ENCODE measurements around the gene PER1. TPM values are rescaled to one million over a fixed set of nuclear protein-coding genes. Genes with fewer than 3 reads are reported as not detected.

PER1 gene
- total and polyA plus RNA-seq, 2 of the 13 experiments (the other 11 are each of a cell fraction or from before 2014, with no cell fraction given), result 2.6 to 3.6 TPM

DNA sequence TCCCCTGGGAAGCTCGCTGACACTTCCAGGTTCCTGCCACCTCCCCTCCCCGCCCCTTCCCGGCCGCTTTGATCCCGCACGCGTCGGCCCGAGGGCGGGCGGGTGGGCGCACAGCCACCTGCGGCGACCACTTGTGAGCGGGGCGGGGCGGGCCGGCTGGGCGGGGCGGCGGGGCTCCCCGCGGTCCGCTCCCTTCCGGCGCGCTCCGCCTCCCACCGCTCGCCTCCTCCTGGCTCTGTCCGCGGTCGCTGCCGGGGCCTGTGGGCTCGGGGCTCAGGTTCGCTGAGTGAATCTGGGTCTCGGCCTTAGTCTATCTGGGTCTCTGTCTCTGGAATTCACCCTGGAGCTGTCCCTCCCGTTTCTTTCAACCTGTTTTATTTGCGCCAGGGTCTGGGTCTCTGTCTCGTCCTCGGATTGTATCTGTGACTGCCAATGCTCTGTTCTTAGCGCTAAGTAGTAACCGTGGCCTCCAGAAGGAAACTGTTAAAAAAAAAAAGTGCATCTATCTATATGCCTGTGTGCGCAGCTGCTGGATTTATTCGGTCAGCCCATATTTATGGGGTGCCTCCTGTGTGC, 25.6 kb downstream of the PER1 start (continued):
- TF ChIP-seq, protein P1, sequence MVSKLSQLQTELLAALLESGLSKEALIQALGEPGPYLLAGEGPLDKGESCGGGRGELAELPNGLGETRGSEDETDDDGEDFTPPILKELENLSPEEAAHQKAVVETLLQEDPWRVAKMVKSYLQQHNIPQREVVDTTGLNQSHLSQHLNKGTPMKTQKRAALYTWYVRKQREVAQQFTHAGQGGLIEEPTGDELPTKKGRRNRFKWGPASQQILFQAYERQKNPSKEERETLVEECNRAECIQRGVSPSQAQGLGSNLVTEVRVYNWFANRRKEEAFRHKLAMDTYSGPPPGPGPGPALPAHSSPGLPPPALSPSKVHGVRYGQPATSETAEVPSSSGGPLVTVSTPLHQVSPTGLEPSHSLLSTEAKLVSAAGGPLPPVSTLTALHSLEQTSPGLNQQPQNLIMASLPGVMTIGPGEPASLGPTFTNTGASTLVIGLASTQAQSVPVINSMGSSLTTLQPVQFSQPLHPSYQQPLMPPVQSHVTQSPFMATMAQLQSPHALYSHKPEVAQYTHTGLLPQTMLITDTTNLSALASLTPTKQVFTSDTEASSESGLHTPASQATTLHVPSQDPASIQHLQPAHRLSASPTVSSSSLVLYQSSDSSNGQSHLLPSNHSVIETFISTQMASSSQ (IDR thresholded peaks at IDR 0.05; ENCODE audit: low read depth), result no peak
- TF ChIP-seq, protein P1 (CRISPR knock-in tag; IDR thresholded peaks at IDR 0.05; ENCODE audit: borderline replicate concordance), result no peak
- peak; percentile 56 for TF ChIP-seq GABPB1 (CRISPR knock-in tag; IDR thresholded peaks at IDR 0.05)
- TF ChIP-seq ETV5 (CRISPR knock-in tag; IDR thresholded peaks at IDR 0.05; ENCODE audit: borderline replicate concordance), result 0 out of 2 replicates have a peak, but pooled peaks have one; percentile 9
- peak; percentile 67; the same call in 1 of the 2 replicates for TF ChIP-seq ZNF124 (CRISPR knock-in tag; IDR thresholded peaks at IDR 0.05)
- TF ChIP-seq HOXA3 (CRISPR knock-in tag; IDR thresholded peaks at IDR 0.05), result peak; percentile 29; the same call in 1 of the 2 replicates
- TF ChIP-seq, protein P2, sequence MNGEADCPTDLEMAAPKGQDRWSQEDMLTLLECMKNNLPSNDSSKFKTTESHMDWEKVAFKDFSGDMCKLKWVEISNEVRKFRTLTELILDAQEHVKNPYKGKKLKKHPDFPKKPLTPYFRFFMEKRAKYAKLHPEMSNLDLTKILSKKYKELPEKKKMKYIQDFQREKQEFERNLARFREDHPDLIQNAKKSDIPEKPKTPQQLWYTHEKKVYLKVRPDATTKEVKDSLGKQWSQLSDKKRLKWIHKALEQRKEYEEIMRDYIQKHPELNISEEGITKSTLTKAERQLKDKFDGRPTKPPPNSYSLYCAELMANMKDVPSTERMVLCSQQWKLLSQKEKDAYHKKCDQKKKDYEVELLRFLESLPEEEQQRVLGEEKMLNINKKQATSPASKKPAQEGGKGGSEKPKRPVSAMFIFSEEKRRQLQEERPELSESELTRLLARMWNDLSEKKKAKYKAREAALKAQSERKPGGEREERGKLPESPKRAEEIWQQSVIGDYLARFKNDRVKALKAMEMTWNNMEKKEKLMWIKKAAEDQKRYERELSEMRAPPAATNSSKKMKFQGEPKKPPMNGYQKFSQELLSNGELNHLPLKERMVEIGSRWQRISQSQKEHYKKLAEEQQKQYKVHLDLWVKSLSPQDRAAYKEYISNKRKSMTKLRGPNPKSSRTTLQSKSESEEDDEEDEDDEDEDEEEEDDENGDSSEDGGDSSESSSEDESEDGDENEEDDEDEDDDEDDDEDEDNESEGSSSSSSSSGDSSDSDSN (CRISPR knock-in tag; IDR thresholded peaks at IDR 0.05), result peak; percentile 41; the same call in 1 of the 2 replicates
- peak; percentile 28 for TF ChIP-seq ZFX (CRISPR knock-in tag; IDR thresholded peaks at IDR 0.05; ENCODE audit: low read depth)
- no peak for TF ChIP-seq KLF12 (CRISPR knock-in tag; IDR thresholded peaks at IDR 0.05; ENCODE audit: borderline replicate concordance)
- TF ChIP-seq MED1 (CRISPR knock-in tag; IDR thresholded peaks at IDR 0.05), result peak; percentile 19; the same call in 1 of the 2 replicates
- TF ChIP-seq, protein P3, sequence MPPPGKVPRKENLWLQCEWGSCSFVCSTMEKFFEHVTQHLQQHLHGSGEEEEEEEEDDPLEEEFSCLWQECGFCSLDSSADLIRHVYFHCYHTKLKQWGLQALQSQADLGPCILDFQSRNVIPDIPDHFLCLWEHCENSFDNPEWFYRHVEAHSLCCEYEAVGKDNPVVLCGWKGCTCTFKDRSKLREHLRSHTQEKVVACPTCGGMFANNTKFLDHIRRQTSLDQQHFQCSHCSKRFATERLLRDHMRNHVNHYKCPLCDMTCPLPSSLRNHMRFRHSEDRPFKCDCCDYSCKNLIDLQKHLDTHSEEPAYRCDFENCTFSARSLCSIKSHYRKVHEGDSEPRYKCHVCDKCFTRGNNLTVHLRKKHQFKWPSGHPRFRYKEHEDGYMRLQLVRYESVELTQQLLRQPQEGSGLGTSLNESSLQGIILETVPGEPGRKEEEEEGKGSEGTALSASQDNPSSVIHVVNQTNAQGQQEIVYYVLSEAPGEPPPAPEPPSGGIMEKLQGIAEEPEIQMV (CRISPR knock-in tag; IDR thresholded peaks at IDR 0.05; ENCODE audit: low read depth), result peak; percentile 98
- TF ChIP-seq ZSCAN9 (CRISPR knock-in tag; IDR thresholded peaks at IDR 0.05; ENCODE audit: borderline replicate concordance), result 0 out of 2 replicates have a peak, but pooled peaks have one; percentile 20
- peak; percentile 31; the same call in 1 of the 2 replicates for TF ChIP-seq ZNF441 (CRISPR knock-in tag; IDR thresholded peaks at IDR 0.05; ENCODE audit: borderline replicate concordance)
- TF ChIP-seq, protein P4, sequence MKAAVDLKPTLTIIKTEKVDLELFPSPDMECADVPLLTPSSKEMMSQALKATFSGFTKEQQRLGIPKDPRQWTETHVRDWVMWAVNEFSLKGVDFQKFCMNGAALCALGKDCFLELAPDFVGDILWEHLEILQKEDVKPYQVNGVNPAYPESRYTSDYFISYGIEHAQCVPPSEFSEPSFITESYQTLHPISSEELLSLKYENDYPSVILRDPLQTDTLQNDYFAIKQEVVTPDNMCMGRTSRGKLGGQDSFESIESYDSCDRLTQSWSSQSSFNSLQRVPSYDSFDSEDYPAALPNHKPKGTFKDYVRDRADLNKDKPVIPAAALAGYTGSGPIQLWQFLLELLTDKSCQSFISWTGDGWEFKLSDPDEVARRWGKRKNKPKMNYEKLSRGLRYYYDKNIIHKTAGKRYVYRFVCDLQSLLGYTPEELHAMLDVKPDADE (CRISPR knock-in tag; IDR thresholded peaks at IDR 0.05), result no peak
- TF ChIP-seq TAF15 (IDR thresholded peaks at IDR 0.05; ENCODE audit: low read depth, low read length, poor library complexity, severe bottlenecking), result no peak
- TF ChIP-seq RFX5 (IDR thresholded peaks at IDR 0.05; ENCODE audit: low read depth, low read length), result no peak
- TF ChIP-seq, protein P5, sequence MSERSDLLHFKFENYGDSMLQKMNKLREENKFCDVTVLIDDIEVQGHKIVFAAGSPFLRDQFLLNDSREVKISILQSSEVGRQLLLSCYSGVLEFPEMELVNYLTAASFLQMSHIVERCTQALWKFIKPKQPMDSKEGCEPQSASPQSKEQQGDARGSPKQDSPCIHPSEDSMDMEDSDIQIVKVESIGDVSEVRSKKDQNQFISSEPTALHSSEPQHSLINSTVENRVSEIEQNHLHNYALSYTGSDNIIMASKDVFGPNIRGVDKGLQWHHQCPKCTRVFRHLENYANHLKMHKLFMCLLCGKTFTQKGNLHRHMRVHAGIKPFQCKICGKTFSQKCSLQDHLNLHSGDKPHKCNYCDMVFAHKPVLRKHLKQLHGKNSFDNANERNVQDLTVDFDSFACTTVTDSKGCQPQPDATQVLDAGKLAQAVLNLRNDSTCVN (CRISPR knock-in tag; IDR thresholded peaks at IDR 0.05; ENCODE audit: borderline replicate concordance), result no peak
- TF ChIP-seq ZNF101 (CRISPR knock-in tag; IDR thresholded peaks at IDR 0.05; ENCODE audit: borderline replicate concordance, low read depth), result no peak

All from HepG2 (cell line).